HG03378 (cell line): ENCODE measurements around the gene MYO1H.
"Not testable (repeated sequence)": the region's sequence is repeated elsewhere in the genome, so short reads cannot be mapped to it uniquely, and the experiment has no call there.

ENCODE experiments used
- ATAC-seq: cut with Tn5 transposase; IDR thresholded peaks from one replicate; pipeline ENCODE4 v1.9.1; 2021; ENCODE audit warnings: mild to moderate bottlenecking, moderate library complexity; ENCODE audit not compliant: unreplicated experiment

MYO1H gene

DNA sequence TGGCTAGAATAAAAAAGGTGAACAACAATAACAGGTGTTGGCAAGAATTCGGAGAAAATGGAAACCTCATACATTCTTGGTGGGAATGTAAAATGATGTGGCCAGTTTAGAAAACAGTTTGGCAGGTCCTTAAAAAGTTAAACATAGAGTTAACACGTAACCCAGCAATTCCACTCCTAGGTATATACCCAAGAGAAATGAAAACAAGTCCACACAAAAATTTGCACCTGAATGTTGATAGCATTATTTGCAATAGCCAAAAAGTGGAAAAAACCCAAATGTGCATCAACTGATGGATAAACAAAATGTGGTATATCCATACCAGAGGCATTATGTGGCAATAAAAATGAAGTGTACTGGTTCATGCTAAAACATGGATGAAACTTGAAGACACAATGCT is 2.3 kb upstream of the MYO1H start:
- ATAC-seq, result no peak

DNA sequence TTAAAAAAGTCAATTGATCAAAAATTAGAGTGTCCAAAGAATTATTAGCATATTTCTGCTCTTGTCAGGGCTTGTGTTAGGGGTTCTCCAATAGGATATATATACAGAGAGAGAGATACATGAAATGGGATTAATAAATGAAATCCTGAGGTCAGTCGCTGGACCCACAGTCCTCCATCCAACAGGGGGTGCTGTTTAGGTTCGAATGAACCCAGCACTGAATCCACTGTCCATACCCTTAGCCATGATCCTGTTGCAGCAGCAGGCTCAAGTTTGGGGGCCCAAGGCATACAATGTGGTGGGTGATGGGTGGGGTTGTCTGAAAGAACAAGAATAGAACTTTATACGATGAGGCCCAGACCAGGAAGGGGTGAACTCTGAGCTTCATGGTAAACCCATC is 780 bp upstream of the MYO1H start:
- ATAC-seq, result no peak

DNA sequence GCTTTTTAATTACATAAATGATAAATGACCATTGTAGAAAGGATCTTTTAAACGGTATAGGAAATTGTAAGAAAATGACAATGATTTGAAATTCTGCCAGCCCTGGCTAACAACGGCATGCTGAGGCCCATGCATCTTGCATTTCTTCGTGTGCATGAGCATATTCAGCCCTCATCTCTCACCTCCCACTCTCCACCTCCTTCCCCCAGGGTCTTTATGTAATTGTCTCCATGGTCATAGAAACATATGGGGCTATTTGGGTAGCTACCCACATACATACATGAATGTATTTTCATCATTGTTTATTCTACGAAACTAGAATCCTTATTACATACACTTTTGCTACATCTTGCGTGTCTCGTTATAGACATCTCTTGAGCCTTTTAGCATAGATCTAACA is 4.5 kb downstream of the MYO1H start:
- no peak for ATAC-seq

DNA sequence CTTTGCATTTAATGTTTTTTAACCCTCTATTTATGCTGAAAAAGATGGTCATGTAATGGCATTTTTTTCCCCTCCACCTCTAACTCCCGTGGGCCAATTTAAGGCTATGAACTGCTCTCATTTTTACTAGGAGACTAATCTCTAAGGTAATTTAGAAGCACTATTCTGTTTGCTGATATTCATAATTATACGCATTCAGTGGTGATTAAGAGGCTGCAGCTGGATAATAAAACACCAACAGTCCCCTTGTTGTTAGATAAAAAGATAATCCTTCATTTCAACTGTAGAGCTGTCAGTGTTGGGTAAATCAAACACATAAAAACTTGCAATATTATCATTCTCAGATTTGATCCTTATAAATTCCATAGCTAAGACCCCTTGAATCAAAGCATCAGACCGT is 8.9 kb downstream of the MYO1H start:
- ATAC-seq, result no peak

DNA sequence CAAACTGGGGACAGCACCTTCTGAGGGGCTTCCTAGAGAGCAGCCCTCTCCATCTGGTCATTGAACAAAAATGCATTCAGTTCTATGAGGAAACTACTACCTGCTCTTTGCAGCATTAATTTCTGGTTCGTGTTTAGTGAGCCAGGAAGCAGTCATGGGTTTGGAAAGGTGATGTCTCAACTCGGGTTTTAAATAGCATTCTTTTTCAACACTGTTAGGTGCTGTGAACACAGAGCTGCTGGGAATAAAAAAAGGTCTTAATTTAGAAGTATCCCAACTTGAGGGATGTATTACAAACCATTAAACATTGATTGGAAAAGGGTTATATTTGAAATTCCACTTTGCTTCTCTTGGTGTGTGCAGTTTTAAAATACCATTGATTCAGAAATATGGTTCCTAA is 9.3 kb downstream of the MYO1H start:
- ATAC-seq, result no peak

DNA sequence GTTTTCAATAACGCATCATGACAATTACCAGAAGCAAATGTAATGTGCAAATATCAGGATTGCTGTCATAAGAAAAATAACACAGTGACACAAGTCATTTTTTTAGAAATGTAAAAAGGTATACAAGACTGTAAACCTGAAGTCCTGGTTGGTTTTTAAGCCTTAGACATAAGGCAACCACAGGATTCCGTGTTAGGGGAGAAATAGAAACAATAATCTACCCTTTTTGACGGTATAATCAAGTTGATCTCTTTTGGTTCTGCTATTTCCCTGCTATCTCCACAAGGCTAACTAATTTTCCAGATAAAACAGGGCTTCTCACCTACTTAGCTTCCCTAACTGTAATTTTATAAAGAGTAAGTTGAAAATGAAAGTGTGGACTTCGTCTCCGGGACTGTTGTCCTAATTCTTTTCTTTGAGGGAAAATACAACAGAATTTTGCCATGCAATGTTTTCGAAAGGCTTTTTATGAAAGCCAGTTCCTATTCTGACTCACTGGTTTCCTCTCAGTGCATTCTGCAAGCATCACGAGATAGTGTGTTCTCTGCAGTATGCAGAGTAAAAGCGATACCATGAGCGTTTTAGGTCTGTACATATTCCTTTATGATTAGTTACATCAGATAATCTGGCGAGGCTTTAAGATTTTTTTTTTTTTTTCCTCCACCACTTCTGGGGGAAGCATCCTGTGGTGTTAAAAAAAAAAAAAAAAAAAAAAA is 10.6 kb downstream of the MYO1H start:
- peak; percentile 54 for ATAC-seq

DNA sequence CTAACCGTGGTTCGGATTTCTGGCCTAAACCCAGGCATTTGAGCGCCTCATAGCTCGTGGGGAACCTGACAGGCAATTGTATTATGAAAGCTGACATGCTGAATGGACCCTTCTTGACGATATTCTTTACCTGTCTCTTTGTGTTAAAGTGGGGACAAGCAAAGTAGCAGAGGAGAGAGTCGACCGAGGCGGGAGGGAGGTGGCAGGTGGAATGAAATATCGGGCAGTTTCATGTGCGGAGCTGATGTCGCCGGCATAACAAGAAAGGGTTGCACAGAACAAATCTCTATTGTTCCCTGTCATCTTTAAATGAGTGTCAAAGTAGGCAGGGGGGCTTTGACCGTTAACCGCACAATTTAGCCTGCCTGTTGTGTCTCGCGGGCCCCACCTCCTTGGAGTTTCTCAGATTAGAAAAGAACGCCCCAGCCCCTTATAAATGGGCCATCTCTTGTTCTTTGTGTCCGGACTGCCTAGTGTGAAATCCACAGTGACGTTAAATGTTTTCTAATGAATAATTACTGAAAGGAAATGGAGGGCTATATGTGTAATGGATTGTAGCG is 11.5 kb downstream of the MYO1H start:
- ATAC-seq, result no peak

DNA sequence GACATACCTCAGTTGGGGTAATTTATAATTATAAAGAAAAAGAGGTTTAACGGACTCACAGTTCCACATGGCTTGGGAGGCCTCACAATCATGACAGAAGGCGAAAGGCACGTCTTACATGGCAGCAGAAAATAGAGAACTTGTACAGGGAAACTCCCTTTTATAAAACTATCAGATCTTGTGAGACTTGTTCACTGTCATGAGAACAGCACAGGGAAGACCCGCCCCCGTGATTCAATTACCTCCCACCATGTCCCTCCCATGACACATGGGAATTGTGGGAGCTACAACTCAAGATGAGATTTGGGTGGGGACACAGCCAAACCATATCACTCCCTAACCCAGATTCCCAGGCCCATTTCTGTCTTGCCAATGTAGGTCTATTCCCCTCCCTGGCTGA is 22.1 kb downstream of the MYO1H start:
- no peak for ATAC-seq

DNA sequence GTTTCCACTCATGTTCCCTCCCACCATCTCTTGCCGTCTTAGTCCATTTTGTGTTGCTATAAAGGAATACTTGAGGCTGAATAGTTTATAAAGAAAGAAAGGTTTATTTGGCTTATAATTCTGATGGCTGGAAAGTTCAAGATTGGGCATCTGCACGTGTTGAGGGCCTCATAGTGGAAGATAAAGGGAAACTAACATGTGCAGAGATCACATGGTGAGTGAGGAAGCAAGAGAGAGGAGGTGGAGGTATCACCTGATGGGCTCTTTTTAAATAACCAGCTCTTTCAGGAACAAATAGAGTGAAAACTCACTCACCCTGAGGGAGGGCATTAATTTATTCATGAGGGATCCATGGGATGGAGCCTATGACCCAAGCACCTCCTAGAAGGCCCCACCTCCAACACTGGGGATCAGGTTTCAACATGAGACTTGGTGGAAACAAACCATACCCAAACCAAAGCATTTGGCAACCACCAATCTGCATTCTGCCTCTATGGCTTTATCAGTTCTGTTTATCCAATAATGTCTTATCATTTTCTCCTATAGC is 29.5 kb downstream of the MYO1H start:
- ATAC-seq, result no peak

DNA sequence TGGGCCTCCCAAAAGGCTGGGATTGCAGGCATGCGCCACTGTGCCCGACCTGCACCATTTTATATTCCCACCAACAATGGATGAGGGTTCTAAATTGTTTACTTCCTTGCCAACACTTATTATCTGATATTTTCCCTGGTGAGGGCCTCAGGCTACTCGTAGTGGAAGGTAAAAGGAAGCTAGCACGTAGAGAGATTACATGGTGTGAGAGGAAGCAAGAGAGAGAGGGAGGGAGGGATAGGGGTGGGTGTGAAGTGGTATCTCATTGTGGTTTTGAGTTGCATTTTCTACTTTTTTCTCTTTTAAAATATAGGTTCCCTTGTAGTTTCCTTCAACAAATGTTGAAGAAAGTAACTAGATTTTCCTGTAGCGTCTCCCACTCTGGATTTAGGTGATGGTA is 30.9 kb downstream of the MYO1H start:
- ATAC-seq, result no peak

DNA sequence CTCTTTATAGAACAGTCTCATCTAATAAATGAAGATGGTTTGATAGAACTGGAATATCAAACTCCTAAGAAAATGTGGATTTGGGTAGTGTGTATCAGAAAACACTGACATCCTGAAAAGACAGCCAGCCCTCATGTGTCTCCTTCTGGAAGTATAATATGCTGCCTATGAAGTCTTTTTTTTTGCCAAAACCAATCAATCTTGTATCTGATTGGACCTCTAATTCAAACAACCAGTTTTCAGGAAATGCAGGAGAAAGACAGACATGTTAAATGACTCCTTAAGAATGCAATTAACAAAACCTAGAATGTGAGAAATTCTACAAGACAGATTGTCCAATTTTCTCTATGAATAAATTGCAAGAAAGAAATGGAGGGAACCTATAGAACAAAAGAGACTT is 34.3 kb downstream of the MYO1H start:
- no peak for ATAC-seq

DNA sequence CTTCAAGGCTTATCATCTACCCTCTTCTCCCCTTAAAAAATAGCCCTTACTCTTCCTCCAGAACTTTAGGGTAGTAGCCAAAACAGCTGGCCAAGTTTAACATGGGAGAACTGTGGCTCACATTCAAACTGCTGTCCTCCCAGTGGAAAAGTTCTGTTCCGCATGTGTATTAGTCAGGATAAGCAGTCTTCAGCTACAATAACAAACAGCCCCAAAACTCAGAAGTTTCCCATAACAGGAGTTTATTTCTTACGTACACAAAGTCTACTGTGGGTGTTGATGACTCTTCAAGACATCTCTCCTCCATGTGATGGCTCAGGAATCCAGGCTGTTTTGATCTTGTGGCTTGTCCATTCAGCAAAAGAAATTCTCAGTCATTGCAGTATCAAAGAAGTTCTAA is 35.5 kb downstream of the MYO1H start:
- no peak for ATAC-seq

DNA sequence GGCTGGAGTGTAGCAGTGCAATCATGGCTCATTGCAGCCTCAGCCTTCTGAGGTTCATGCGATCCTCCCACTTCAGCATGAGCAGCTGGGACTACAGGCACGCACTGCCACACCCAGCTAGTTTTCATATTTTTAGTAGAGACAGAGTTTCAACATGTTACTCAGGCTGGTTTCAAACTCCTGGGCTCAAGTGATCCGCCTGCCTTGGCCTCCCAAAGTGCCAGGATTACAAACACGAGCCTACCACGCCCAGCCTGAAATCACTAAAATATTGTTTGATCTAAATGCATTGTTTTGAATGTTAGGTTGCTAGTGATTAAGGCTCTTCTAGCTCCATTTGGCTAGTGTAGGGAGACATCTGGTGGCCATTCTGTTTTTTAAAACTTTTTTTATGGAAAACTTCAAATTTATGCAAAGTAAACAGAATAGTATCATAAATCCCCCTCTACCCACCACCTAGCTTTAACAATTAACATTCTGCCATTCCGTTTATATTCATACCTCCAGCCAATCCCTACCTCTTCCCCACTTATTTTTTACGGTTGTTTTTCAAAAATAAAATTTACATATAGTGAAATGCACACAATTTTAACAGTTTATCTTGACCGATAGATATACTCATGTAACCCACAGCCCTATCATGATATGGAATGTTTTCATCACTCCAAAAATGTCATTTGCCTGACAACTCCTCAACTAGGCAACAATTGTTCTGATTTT is 37.8 kb downstream of the MYO1H start:
- no peak for ATAC-seq

DNA sequence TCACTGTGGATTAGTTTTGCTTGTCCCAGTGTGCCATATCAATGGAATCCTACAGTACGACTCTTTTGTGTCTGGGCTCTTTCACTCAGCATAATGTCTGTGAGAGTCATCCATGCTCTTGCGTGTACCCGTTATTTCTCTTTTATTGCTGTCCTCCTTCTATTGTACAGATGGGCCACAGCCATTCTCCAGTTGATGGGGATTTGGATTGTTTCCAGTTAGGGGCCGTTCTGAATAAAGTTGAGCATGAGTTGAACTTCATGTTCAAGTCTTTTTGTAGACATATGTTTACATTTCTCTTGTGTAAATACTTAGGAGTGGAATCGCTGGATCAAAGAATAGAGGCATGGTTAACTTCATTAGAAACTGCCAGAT is 38.3 kb downstream of the MYO1H start:
- no peak for ATAC-seq

DNA sequence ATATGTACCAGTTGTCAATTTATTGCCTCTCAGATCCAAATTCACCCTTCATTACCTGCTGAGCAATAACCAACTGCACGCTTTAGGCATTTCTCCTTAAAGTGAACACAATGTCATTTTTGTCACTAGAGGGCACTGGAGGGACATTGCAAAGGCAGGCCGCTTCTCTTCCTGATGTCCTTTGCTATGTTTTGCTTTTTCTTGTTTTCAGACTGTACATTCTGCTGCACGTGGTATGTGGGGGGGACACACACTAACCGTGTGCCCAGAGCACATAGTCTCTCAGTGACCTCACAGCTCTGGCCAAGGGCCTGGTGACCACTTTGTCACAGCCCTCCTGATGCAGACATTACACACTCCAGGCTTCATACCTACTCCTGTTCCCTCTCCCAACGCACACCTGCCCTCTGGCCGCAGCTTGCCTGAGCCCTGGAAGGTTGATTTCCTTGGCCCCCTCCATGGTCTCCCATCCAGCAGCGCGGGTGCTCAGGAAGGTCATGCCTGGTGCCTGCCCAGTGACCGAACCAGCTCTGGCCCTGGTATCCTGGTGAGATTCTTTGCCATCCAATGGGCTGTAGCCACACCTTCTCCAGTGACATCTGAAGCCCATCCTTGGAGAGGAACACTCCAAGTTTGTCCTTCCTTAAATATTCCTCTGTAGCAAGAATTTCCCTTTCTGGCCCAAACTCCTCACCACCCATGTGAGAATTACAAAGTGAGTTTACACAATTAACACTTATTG is 39.9 kb downstream of the MYO1H start:
- no peak for ATAC-seq

DNA sequence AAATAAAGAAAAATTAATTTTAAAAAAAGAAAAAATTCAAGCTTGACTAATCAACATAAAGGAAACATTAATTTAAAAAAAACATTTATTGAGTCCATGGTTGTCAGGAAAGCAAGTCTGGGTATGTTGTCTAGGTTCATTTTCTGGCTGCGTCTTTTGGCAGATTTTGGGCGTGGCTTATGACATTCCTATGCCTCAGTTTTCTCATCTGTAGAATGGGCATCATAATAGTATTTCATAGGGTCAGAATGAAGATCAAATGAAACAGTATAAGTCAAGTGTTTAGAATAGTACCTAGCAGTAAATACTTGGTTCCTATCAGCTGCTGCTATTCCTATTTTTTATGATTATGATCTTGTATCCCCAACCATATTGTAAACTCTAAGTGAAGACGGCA is 40.5 kb downstream of the MYO1H start:
- ATAC-seq, result no peak

DNA sequence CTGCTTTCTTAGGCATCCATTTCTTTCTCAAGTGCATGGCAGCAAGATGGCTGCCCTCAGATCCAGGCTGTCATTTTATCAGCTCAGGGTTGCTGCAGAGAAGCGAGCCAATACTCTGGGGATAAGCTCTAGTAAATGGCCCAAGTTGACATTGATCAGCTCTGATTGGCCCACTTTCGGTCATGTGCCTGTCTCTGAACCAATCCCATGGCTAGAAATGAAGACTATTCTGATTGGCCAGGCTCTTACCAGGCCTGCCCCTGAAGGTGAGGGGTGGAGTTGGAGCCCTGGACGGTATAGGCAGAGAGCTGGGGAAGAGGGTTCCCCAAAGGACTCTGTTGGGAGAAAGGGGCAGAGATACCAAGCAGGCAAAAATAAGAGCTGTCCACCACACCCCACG is 41.4 kb downstream of the MYO1H start:
- no peak for ATAC-seq

DNA sequence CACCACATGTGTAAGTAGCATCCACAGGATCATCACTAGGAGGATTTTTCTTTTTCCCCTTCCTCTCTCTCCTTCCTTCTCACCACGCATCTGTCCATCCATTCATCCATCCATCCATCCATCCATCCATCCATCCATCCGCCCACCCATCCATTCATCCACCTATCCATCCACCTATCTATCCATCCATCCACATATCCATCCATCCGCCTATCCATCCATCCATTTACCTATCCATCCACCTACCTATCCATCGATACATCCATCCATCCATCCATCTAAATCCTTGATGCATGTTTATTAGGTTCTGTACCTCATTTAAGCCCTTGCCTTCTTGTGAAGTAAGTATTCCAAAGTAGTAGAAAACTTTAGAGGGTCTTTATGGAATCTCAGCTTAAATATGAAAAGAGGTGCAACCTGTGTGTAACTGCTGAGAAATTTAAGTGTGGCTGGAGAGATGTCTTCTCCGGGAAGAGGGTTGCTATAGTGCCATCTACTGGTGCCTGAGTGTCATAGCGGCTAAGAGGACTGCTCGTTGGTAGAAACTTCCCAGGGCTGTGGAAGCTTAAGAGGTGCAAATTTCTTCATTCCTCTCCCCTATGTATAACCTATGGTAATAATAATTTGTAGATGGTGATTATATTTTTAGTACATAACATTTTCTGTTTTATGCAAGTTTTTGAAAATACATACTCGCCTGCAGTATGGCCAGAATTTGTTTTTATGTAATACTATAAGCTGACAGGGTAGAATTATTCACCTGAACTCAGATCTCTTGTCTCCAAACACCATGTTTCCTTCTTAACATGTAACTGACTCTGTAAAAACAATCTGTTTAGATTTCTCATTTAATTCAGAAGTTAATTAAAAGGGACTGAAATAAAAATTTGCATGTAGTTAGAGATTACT is 46.0 kb downstream of the MYO1H start:
- ATAC-seq, result no peak

DNA sequence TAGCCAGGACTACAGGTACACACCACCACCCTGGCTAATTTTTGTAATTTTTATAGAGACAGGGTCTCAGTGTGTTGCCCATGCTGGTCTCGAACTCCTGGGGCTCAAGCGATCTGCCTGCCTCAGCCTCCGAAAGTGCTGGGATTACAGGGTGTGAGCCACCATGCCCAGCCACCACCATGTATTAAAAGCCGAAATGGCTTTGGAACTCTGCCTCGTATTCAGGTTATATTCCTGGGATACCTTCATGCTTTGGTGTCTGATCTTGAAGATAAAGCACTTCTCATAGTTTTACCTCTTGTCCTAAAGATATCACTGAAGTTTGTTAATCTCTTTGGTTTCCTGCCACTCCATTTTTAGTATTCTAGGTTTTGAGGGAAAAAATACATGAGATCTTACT is 47.2 kb downstream of the MYO1H start:
- ATAC-seq, result no peak

DNA sequence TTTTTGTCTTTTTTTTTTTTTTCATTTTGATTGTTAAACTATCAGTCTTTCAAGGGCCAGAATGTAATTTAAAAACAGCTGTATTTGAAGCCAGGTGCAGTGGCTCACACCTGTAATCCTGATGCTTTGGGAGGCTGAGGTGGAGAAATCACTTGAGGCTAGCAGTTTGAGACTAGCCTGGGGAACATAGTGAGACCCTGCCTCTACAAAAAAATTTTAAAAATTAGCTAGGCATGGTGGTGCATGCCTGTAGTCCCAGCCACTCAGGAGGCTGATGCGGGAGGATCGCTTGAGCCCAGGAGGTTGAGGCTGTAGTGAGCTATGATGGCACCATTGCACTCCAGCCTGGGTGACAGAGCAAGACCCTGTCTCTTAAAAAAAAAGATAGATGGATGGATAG is 57.1 kb downstream of the MYO1H start:
- not testable (repeated sequence) for ATAC-seq
